Endothelial cell of umbilical vein (primary cell): Measurements from ENCODE around the gene NIPA2. TPM values are rescaled to one million over a fixed set of nuclear protein-coding genes. Genes with fewer than 3 reads are reported as not detected.

Experiments
- BruUV-seq: library from RNA; stranded (reverse); fragments of 400-500 nt; replicated peaks from 2 replicates; lab custom pipeline; 2021; lab: Mats Ljungman, UMichigan
- CTCF ChIA-PET: fragments of 300-600, 350-600 bp; sonication (Branson Sonifier 250); formaldehyde crosslinking; loops from one replicate; lab custom pipeline; 2021; ENCODE audit warnings: antibody characterized with exemption, inconsistent platforms; lab: Charles Lee
- POLR2A ChIA-PET: fragments of 300-600, 350-600 bp; sonication (Branson Sonifier 250); formaldehyde crosslinking; loops from one replicate; lab custom pipeline; 2021; ENCODE audit warnings: antibody characterized with exemption, inconsistent platforms; lab: Charles Lee
- DNase-seq: peaks from one replicate; pipeline ENCODE4 v3.0.0-alpha.2; 2011; ENCODE audit warnings: low read depth, low spot score
- FAIRE-seq: peaks from 2 replicates; lab custom pipeline; 2011; peaks lifted over from hg19 to GRCh38; lab: Jason Lieb, UNC
- H2AFZ ChIP-seq: 2 replicates; pipeline ENCODE4 v1.6.0; 2012; ENCODE audit warnings: low read depth, low read length, control low read depth, inconsistent platforms
- H3K27ac ChIP-seq: 2 replicates; pipeline ENCODE4 v1.5.1; 2011; ENCODE audit warnings: low read depth, mild to moderate bottlenecking, control low read depth, low read length, moderate library complexity; ENCODE audit not compliant: insufficient read depth
- H3K27me3 ChIP-seq, 2 experiments: 2 replicates each; pipeline versions ENCODE4 v1.6.0 to v1.6.1; 2011; ENCODE audit warnings: low read length in 2 of 2, mixed read lengths in 1 of 2; ENCODE audit not compliant: control insufficient read depth in 2 of 2, insufficient read depth in 2 of 2
- H3K36me3 ChIP-seq, 2 experiments: 2 replicates in 1 of 2; 3 replicates in 1 of 2; pipeline ENCODE4 v1.5.1; 2011; ENCODE audit warnings: low read length in 2 of 2, mild to moderate bottlenecking in 1 of 2, moderate library complexity in 1 of 2; ENCODE audit not compliant: control insufficient read depth in 2 of 2, insufficient read depth in 2 of 2; ENCODE audit errors: extremely low read depth in 1 of 2
- H3K4me1 ChIP-seq: 3 replicates; pipeline ENCODE4 v1.5.1; 2011; ENCODE audit warnings: mild to moderate bottlenecking, low read length; ENCODE audit not compliant: control insufficient read depth, insufficient read depth; ENCODE audit errors: extremely low read depth
- H3K4me2 ChIP-seq: 2 replicates; pipeline ENCODE4 v1.6.1; 2011; ENCODE audit warnings: low read length, control low read depth, mixed read lengths; ENCODE audit not compliant: insufficient read depth
- H3K4me3 ChIP-seq, 3 experiments: fragments of 200-600 bp in 1 of 3; sonication (generic), shearing (Covaris generic) in 1 of 3; replicated peaks in 1 of 3; 2 replicates each; pipeline ENCODE4 v1.5.1; 2011 to 2016; ENCODE audit warnings: control low read depth in 3 of 3, low read length in 3 of 3, mild to moderate bottlenecking in 2 of 3, inconsistent platforms in 1 of 3, low read depth in 1 of 3, moderate library complexity in 1 of 3; ENCODE audit not compliant: insufficient read depth in 1 of 3
- H3K79me2 ChIP-seq: 2 replicates; pipeline ENCODE4 v1.6.0; 2012; ENCODE audit warnings: low read length, inconsistent platforms; ENCODE audit not compliant: control insufficient read depth, insufficient read depth
- H3K9ac ChIP-seq: replicated peaks from 2 replicates; pipeline ENCODE3; 2011; ENCODE audit warnings: low read length, control low read depth; ENCODE audit not compliant: insufficient read depth; ENCODE audit errors: extremely low read depth
- H3K9me1 ChIP-seq: replicated peaks from 3 replicates; pipeline ENCODE4 v1.6.0; 2011; ENCODE audit warnings: mild to moderate bottlenecking, low read length; ENCODE audit not compliant: control insufficient read depth, insufficient read depth; ENCODE audit errors: extremely low read depth
- H3K9me3 ChIP-seq: replicated peaks from 2 replicates; pipeline ENCODE4 v1.5.1; 2012; ENCODE audit warnings: low read length, inconsistent platforms; ENCODE audit not compliant: control insufficient read depth, insufficient read depth
- H4K20me1 ChIP-seq: replicated peaks from 2 replicates; pipeline ENCODE3; 2011; ENCODE audit warnings: mild to moderate bottlenecking, low read length; ENCODE audit not compliant: control insufficient read depth, insufficient read depth; ENCODE audit errors: extremely low read depth
- CTCF ChIP-seq, 2 donors: IDR thresholded peaks; 1 replicate in 1 of 2; 2 replicates in 1 of 2; pipeline ENCODE4 v1.5.1; 2011; ENCODE audit warnings: low read length in 2 of 2, mild to moderate bottlenecking in 2 of 2, moderate library complexity in 2 of 2, control low read depth in 1 of 2, inconsistent platforms in 1 of 2, low read depth in 1 of 2; ENCODE audit not compliant: insufficient read depth in 1 of 2; ENCODE audit errors: extremely low read depth in 1 of 2
- EZH2 ChIP-seq: IDR thresholded peaks from 2 replicates; pipeline ENCODE4 v1.6.1; 2012; ENCODE audit warnings: borderline replicate concordance, low read depth, mild to moderate bottlenecking, moderate library complexity, low read length, inconsistent platforms; ENCODE audit not compliant: severe bottlenecking
- FOS ChIP-seq: IDR thresholded peaks from 2 replicates; pipeline ENCODE4 v1.6.1; 2011; ENCODE audit warnings: mild to moderate bottlenecking, low read length, moderate library complexity, borderline replicate concordance; ENCODE audit not compliant: insufficient read depth
- GATA2 ChIP-seq: IDR thresholded peaks from 2 replicates; pipeline ENCODE4 v1.7.0; 2011; ENCODE audit warnings: low read depth, mild to moderate bottlenecking, moderate library complexity, mixed read lengths, low read length; ENCODE audit not compliant: insufficient read length, insufficient read depth
- JUN ChIP-seq: IDR thresholded peaks from 2 replicates; pipeline ENCODE4 v1.6.1; 2011; ENCODE audit warnings: borderline replicate concordance, low read depth; ENCODE audit not compliant: insufficient read length, insufficient read depth
- MAX ChIP-seq: IDR thresholded peaks from 2 replicates; pipeline ENCODE4 v1.6.1; 2011; ENCODE audit not compliant: insufficient read depth, insufficient read length
- MYC ChIP-seq: IDR thresholded peaks from one replicate; pipeline ENCODE4 v1.6.1; 2011; ENCODE audit warnings: mild to moderate bottlenecking, low read depth, low read length
- POLR2A ChIP-seq: IDR thresholded peaks from 2 replicates; pipeline ENCODE4 v1.6.1; 2012; ENCODE audit warnings: low read depth, mild to moderate bottlenecking, control low read depth, low read length
- POLR2AphosphoS5 ChIP-seq: IDR thresholded peaks from 2 replicates; pipeline ENCODE4 v1.6.1; 2012; ENCODE audit warnings: low read depth, mild to moderate bottlenecking, control low read depth, low read length, moderate library complexity; ENCODE audit not compliant: insufficient read depth
- dilution Hi-C: fragments of 300-500 bp; cut with MboI; formaldehyde crosslinking; loops from one replicate; pipeline ENCODE4 v1.15.0; 2019; ENCODE audit warnings: low sequenced_read_pairs; ENCODE audit not compliant: extremely low pct_ligation_motif_present
- intact Hi-C: fragments of 100-400 bp; cut with micrococcal nuclease; formaldehyde crosslinking; loops from one replicate; pipeline ENCODE4 v1.10.0; 2022
- polyA plus RNA-seq, 4 experiments: library from polyadenylated mRNA; depleted of rRNA in 3 of 4; stranded (reverse) in 3 of 4; unstranded in 1 of 4; fragments of >200 nt; gene quantifications; 2 replicates each; pipeline versions ENCODE4 v1.2.1 to v1.2.3, GENCODE V29; 2011 to 2012; ENCODE audit warnings: missing spikeins in 1 of 4
- total RNA-seq: library from RNA; stranded (reverse); gene quantifications from 2 replicates; pipeline ENCODE4 v1.2.3, GENCODE V29; 2021

The NIPA2 gene
- total and polyA plus RNA-seq, 2 donors (not counting 3 experiments of a cell fraction or from before 2014, with no cell fraction given): 55.2 to 75.7 TPM

- H3K4me3 ChIP-seq: no peak overlapping the region
- H3K9ac ChIP-seq: no peak overlapping the region
- no peaks in the 10 kb centered on the region for H3K9me1 ChIP-seq
- H3K4me1 ChIP-seq: no peaks in the 10 kb centered on the region
- no peaks in the 10 kb centered on the region for H3K9me3 ChIP-seq
- dilution Hi-C loops (no loop called here), intact Hi-C loops (no loop called here)
- ChIA-PET POLR2A (no interaction called here), CTCF (no interaction called here)
- no TSS peak for BruUV-seq
- no peak overlapping the region for H2AFZ ChIP-seq
- H3K36me3 ChIP-seq: peaks cover 8 to 33% of the 10 kb centered on the region in 2 experiments
- no peak overlapping the region for H3K27ac ChIP-seq
- no peaks in the 10 kb centered on the region for H3K27me3 ChIP-seq
- FAIRE-seq (no peak), DNase-seq (no peak)
- H3K79me2 ChIP-seq: no peaks in the 10 kb centered on the region
- H4K20me1 ChIP-seq: no peaks in the 10 kb centered on the region
- no peak overlapping the region for H3K4me2 ChIP-seq
- no peak for TF ChIP-seq MAX
- TF ChIP-seq MYC: no peak
- TF ChIP-seq POLR2AphosphoS5: no peak
- no peak for TF ChIP-seq EZH2
- no peak for TF ChIP-seq CTCF (IDR thresholded peaks at IDR 0.05; ENCODE audit: extremely low read depth in 1 of 2, insufficient read depth in 1 of 2, low read depth in 1 of 2, low read length in 2 of 2)
- TF ChIP-seq FOS: no peak
- no peak for TF ChIP-seq JUN
- no peak for TF ChIP-seq POLR2A
- TF ChIP-seq GATA2: no peak
Observed at GRCh38 chr15:22873841-22874240, 35.4 kb downstream of the NIPA2 start.
